Activated CD4-positive, alpha-beta T cell treated with anti-CD3 and anti-CD28 coated beads for 1 hour (primary cell): ENCODE measurements around the gene CALML4.
"Not testable (repeated sequence)": the region's sequence is repeated elsewhere in the genome, so short reads cannot be mapped to it uniquely, and the experiment has no call there.

Experiments
- DNase-seq: peaks from one replicate; pipeline ENCODE4 v3.0.0-alpha.2; 2020

The CALML4 gene

GRCh38 chr15:68207176-68207935 lies 2.2 kb upstream of the CALML4 start:
- no peak for DNase-seq

- no peak for DNase-seq
Measured at GRCh38 chr15:68206711-68207151, 1.6 kb upstream of the CALML4 start.

DNA sequence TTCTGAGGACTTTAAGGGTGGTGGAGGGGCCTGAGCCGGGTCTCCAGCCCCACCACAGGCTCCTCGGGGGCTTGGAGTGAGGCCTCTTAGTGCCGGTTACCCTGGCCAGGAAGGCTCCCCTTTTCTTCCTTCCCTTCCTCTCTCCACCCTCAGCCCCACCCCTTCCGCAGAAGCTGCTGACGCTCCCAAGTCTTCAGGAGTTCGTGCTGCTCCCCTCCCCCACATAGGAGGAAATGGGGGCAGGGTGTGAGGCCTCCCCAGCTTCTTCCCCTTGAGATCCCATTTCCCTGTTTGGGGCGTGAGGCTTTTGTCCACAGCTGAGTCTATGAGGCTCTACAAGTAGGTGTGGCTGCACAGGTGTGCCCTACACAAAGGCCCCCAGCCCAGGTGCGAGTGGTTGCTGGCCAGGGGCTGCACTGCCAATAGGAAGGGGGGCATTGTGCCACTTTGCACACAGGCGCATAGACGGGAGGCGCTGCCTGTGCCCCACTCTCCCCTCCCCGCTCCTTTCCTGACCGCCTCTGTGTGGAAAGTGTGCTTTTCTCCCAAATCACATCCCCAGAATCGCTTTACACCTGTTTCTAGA lies 915 bp upstream of the CALML4 start:
- no peak for DNase-seq

- DNase-seq: no peak
Measured at GRCh38 chr15:68205558-68205944, 419 bp upstream of the CALML4 start.

- no peak for DNase-seq
Measured at GRCh38 chr15:68204361-68204760, 771 bp downstream of the CALML4 start.

GRCh38 chr15:68203956-68204355 lies 1.2 kb downstream of the CALML4 start:
- no peak for DNase-seq

- no peak for DNase-seq
Measured at GRCh38 chr15:68203486-68203885, 1.6 kb downstream of the CALML4 start.

- DNase-seq: not testable (repeated sequence)
Measured at GRCh38 chr15:68202994-68203393, 2.1 kb downstream of the CALML4 start.

GRCh38 chr15:68201879-68202261 lies 3.3 kb downstream of the CALML4 start:
- no peak for DNase-seq

- no peak for DNase-seq
Measured at GRCh38 chr15:68201153-68201878, 3.8 kb downstream of the CALML4 start.

DNA sequence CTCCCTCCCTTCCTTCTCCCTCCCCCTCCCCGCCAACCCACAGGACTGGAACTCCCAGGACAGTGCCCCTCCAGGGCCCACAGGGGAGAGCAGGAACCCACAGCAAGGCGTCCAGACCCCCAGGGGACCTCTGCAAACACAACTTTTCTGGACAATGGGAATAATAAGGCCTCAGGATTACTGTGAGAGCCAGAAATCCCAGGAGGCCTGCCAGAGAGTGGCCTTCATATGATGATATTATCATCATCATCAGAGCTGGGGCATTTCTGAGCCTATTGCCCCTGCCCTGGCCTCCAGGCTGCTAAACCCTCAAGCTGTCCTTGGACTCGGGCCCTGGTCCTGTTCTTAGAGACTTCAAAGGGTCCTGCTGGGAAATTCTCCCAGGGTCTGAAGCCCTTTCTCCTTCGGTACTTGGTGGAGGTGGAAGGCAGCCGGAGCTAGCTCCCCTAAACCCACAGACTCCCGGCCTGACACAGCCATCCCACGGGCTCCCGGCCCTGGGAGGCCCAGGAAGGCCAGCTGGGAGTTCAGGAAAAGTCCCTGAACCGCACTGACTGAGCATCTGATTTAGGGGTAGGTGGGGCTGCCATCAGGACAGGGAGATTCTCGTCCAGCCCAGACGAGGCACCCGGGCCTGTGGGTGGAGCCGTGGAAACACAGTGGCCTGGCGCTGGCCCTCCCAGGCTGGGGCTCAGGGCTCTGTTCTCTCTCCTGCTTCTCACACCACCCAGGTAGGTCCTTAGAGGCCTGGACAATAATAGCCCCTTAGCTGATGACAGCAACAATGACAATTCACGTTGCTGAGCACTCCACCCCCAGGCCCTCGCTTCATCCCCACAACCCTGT lies 4.9 kb downstream of the CALML4 start:
- DNase-seq: no peak

- no peak for DNase-seq
Measured at GRCh38 chr15:68199340-68199739, 5.8 kb downstream of the CALML4 start.

- no peak for DNase-seq
Measured at GRCh38 chr15:68197661-68198437, 7.3 kb downstream of the CALML4 start.

DNA sequence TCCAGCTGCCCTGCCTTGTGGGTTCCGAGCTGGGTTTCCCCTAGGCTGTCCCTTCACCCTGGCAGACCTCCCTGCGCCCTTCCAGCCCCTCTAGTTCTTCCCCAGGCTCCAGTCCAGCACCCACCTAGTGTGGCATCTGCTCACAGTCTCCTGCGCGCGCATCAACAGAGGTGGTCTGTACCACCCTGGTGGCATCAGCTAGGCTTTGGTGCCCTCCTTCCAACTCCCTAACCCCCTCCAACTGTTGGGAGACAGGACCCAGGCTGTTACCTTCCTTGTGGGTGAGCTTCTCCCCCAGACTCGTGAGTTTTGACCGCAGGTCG lies 8.0 kb downstream of the CALML4 start:
- DNase-seq: no peak

GRCh38 chr15:68196445-68197169 lies 8.5 kb downstream of the CALML4 start:
- no peak for DNase-seq

GRCh38 chr15:68195336-68196112 lies 9.6 kb downstream of the CALML4 start:
- no peak for DNase-seq

DNA sequence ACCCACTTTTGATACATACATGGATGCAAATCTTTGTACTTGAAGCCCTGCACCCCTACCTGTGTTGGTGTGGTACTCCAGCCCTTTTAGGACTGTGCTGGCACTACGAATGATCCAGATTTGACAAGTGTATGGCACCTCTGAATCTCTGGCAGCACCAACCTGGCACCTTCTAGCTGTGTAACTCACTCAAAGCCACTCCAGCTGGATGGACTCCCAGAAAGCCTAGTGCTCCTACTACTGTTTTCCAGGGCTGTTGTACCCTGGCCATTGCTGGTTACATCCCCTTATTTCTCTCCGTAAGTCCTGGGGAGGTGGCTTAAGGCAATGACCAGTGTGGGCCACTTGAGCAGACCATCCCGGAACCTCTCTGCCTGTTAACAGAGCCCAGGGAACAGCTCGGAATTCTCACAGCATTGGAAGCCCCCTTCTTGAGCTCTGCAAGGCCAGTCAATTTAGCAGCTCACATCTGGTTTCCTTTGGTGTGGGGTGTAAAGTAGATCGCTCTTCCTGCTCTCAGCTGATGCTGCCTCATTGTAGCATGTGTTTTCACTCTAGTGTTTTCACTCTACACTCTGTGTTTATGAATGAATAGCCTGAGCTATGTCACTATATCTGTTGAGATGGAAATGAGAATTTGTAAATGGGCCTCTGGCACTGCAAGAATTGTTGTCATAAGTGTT lies 12.2 kb downstream of the CALML4 start:
- DNase-seq: no peak

- DNase-seq: no peak
Measured at GRCh38 chr15:68192117-68192516, 13.0 kb downstream of the CALML4 start.

DNA sequence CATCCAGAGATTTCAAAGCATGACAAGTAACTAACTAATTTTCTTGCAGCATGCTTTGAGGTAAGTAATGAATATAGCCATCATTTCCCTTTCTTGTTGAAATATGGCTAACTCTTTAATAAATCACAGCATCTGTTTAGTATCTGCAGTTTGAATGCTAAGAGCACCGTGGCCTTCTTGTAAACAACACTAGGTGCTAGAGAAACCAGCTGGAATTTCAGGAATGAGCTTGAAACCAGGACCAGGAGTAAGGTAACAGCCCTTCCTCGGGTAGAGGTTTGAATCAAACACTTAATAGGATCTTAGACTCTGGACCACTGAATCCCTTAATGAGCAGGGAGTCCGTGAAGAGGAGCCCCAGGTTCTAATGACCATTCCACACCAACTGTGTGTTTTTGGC lies 13.6 kb downstream of the CALML4 start:
- DNase-seq: no peak

DNA sequence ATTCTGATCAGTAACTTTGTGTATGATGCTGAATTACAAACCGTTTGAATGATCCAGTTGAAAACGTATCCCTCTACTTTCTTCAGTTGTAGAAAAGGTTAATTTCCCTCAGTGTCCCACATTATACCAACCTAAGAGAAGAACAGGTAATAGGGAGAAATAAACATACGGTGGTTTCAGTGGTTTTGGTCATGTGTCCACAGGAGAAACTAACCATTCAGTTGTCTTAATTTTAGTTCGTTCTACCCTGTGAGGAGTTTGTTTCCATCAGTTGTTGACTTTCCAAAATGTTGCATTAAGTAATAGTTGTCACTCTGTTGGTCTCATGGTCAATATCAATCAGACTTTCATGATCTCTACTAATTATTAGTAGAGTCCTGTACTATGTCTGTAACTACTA lies 15.1 kb downstream of the CALML4 start:
- no peak for DNase-seq
